Breast epithelium (tissue), 3 donors: Measurements from ENCODE around the gene THEMIS2.
"Not testable (repeated sequence)": the region's sequence is repeated elsewhere in the genome, so short reads cannot be mapped to it uniquely, and the experiment has no call there.

Source experiments
- POLR2A ChIP-seq: fragments of 450-650 bp; IDR thresholded peaks from one replicate; pipeline ENCODE4 v1.6.1; 2016; ENCODE audit warnings: antibody characterized with exemption, mild to moderate bottlenecking, moderate library complexity
- TF ChIP-seq, protein P1 (sequence below), 3 donors: fragments of 450-650 bp; IDR thresholded peaks; one replicate each; pipeline ENCODE4 v1.5.1; 2016 to 2017; ENCODE audit warnings: antibody characterized with exemption in 3 of 3, mild to moderate bottlenecking in 3 of 3, moderate library complexity in 3 of 3

- TF ChIP-seq, protein P1, sequence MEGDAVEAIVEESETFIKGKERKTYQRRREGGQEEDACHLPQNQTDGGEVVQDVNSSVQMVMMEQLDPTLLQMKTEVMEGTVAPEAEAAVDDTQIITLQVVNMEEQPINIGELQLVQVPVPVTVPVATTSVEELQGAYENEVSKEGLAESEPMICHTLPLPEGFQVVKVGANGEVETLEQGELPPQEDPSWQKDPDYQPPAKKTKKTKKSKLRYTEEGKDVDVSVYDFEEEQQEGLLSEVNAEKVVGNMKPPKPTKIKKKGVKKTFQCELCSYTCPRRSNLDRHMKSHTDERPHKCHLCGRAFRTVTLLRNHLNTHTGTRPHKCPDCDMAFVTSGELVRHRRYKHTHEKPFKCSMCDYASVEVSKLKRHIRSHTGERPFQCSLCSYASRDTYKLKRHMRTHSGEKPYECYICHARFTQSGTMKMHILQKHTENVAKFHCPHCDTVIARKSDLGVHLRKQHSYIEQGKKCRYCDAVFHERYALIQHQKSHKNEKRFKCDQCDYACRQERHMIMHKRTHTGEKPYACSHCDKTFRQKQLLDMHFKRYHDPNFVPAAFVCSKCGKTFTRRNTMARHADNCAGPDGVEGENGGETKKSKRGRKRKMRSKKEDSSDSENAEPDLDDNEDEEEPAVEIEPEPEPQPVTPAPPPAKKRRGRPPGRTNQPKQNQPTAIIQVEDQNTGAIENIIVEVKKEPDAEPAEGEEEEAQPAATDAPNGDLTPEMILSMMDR (IDR thresholded peaks at IDR 0.05): not testable (repeated sequence)
- not testable (repeated sequence) for TF ChIP-seq POLR2A
Measured at GRCh38 chr1:27829339-27829960, 42.9 kb upstream of the THEMIS2 start.
